Measurements from ENCODE around the gene UBD. TPM values are rescaled to one million over a fixed set of nuclear protein-coding genes. Genes with fewer than 3 reads are reported as not detected.

Gene UBD
- total RNA-seq, 1 experiment from 2014 or later: not detected

GRCh38 chr6:29524044-29524443, 35.5 kb downstream of the UBD start:
- Histone ChIP-seq H3K4me1 (replicated peaks; ENCODE audit: insufficient read depth) (no peaks in the 10 kb centered on the region), H3K9me3 (ENCODE audit: insufficient read depth, low read depth) (no peaks in the 10 kb centered on the region), H4K20me1 (ENCODE audit: insufficient read depth) (no peaks in the 10 kb centered on the region), H3K79me2 (ENCODE audit: low read depth) (no peaks in the 10 kb centered on the region), H2AFZ (no peak overlapping the region), H3K27ac (no peak overlapping the region), H3K36me3 (ENCODE audit: low read depth) (no peaks in the 10 kb centered on the region), H3K27me3 (ENCODE audit: insufficient read depth, low read depth) (no peaks in the 10 kb centered on the region), H3K9me2 (ENCODE audit: insufficient read depth) (no peaks in the 10 kb centered on the region), H3K4me2 (no peak overlapping the region), H3F3A (ENCODE audit: insufficient read depth, low read depth) (no peaks in the 10 kb centered on the region), H3K4me3 (no peak overlapping the region)
- no peak for DNase-seq
- TF ChIP-seq CTCF (conservative IDR thresholded peaks at IDR 0.05) (no peak), EZH2 (IDR thresholded peaks at IDR 0.05; ENCODE audit: low read depth) (no peak)
- CTCF ChIA-PET: interaction anchor here (0.5 kb wide), 1 partner anchor 599 kb away, joined by 7 read pairs; no protein-coding TSS in a partner anchor
- no TSS peak for BruUV-seq (replicated peaks)
- intact Hi-C loops (cut with micrococcal nuclease; ENCODE audit: unreplicated experiment): no loop called here
- POLR2A ChIA-PET (ENCODE audit: unreplicated experiment): no interaction called here

- ChIA-PET CTCF (no interaction called here), POLR2A (ENCODE audit: unreplicated experiment) (no interaction called here)
- Histone ChIP-seq H2AFZ (no peak overlapping the region), H4K20me1 (ENCODE audit: insufficient read depth) (no peaks in the 10 kb centered on the region), H3K9me2 (ENCODE audit: insufficient read depth) (no peaks in the 10 kb centered on the region), H3K4me2 (no peak overlapping the region), H3K4me3 (no peak overlapping the region), H3K27ac (no peak overlapping the region), H3K4me1 (replicated peaks; ENCODE audit: insufficient read depth) (no peaks in the 10 kb centered on the region), H3K9me3 (ENCODE audit: insufficient read depth, low read depth) (no peaks in the 10 kb centered on the region), H3K36me3 (ENCODE audit: low read depth) (no peaks in the 10 kb centered on the region), H3F3A (ENCODE audit: insufficient read depth, low read depth) (no peaks in the 10 kb centered on the region), H3K79me2 (ENCODE audit: low read depth) (no peaks in the 10 kb centered on the region), H3K27me3 (ENCODE audit: insufficient read depth, low read depth) (no peaks in the 10 kb centered on the region)
- no peak for DNase-seq
- TF ChIP-seq EZH2 (IDR thresholded peaks at IDR 0.05; ENCODE audit: low read depth) (no peak), CTCF (conservative IDR thresholded peaks at IDR 0.05) (no peak)
- BruUV-seq (replicated peaks): no TSS peak
- intact Hi-C loops (cut with micrococcal nuclease; ENCODE audit: unreplicated experiment): no loop called here
These were observed 37.3 kb downstream of the UBD start for GRCh38 chr6:29522227-29522626.

- Histone ChIP-seq H3F3A (ENCODE audit: insufficient read depth, low read depth) (no peaks in the 10 kb centered on the region), H3K4me2 (no peak overlapping the region), H3K27ac (no peak overlapping the region), H2AFZ (no peak overlapping the region), H3K9me2 (ENCODE audit: insufficient read depth) (no peaks in the 10 kb centered on the region), H3K36me3 (ENCODE audit: low read depth) (no peaks in the 10 kb centered on the region), H3K4me1 (replicated peaks; ENCODE audit: insufficient read depth) (no peaks in the 10 kb centered on the region), H3K4me3 (no peak overlapping the region), H4K20me1 (ENCODE audit: insufficient read depth) (no peaks in the 10 kb centered on the region), H3K9me3 (ENCODE audit: insufficient read depth, low read depth) (no peaks in the 10 kb centered on the region), H3K79me2 (ENCODE audit: low read depth) (no peaks in the 10 kb centered on the region), H3K27me3 (ENCODE audit: insufficient read depth, low read depth) (no peaks in the 10 kb centered on the region)
- ChIA-PET CTCF (no interaction called here), POLR2A (ENCODE audit: unreplicated experiment) (interaction anchor here (0.8 kb wide), 1 partner anchor 418 kb away, joined by 6 read pairs; no protein-coding TSS in a partner anchor)
- DNase-seq: no peak
- intact Hi-C loops (cut with micrococcal nuclease; ENCODE audit: unreplicated experiment): no loop called here
- BruUV-seq (replicated peaks): no TSS peak
- TF ChIP-seq EZH2 (IDR thresholded peaks at IDR 0.05; ENCODE audit: low read depth) (no peak), CTCF (conservative IDR thresholded peaks at IDR 0.05) (no peak)
These were observed 38.4 kb downstream of the UBD start for GRCh38 chr6:29521006-29521680.
